ENCODE results near the gene ATG4A. TPM values are rescaled to one million over a fixed set of nuclear protein-coding genes. Genes with fewer than 3 reads are reported as not detected.

The ATG4A gene
- total RNA-seq, 2 donors from 2014 or later: 13.5 to 14.1 TPM

- Histone ChIP-seq H3K27me3 (no peaks in the 10 kb centered on the region), H3K4me1 (no peaks in the 10 kb centered on the region), H3K9me3 (no peaks in the 10 kb centered on the region), H3K36me3 (no peaks in the 10 kb centered on the region), H3K27ac (no peak overlapping the region), H3K4me3 (no peak overlapping the region)
- no peak for DNase-seq (ENCODE audit: low spot score)
- no peak for TF ChIP-seq CTCF (IDR thresholded peaks at IDR 0.05)
These were observed 18.8 kb upstream of the ATG4A start for GRCh38 chrX:108072746-108073145.

DNA sequence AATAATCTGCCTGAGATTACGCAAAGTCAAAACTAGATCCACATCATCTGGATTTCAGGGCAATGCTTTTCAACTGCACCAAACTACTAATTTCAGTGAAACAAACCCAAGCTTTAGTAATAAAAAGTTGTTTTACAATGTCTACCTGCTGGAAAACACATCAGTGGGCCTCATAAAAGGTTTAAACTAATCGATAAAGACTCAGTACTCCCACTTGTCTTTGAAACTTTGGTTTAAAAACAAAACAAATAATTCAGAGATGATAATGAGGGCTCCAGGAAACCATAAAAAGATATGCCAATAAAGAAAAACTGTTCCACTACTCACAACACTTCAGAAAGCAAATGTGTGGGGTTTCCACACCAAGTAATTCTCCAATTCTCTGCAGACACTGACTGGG lies 10.5 kb upstream of the ATG4A start:
- H3K9me3 ChIP-seq: no peaks in the 10 kb centered on the region
- H3K27me3 ChIP-seq: no peaks in the 10 kb centered on the region
- H3K36me3 ChIP-seq: no peaks in the 10 kb centered on the region
- no peak overlapping the region for H3K27ac ChIP-seq
- DNase-seq (ENCODE audit: low spot score): no peak
- no peak overlapping the region for H3K4me3 ChIP-seq
- H3K4me1 ChIP-seq: no peaks in the 10 kb centered on the region
- TF ChIP-seq CTCF (IDR thresholded peaks at IDR 0.05): no peak

GRCh38 chrX:108087792-108088191 lies 3.8 kb upstream of the ATG4A start:
- peaks cover 0 to 5% of the 10 kb centered on the region in 2 donors for H3K4me1 ChIP-seq
- H3K4me3 ChIP-seq: no peak overlapping the region
- H3K36me3 ChIP-seq: no peaks in the 10 kb centered on the region
- no peak overlapping the region for H3K27ac ChIP-seq
- no peak for DNase-seq (ENCODE audit: low spot score)
- no peak for TF ChIP-seq CTCF (IDR thresholded peaks at IDR 0.05)
- H3K9me3 ChIP-seq: no peaks in the 10 kb centered on the region
- no peaks in the 10 kb centered on the region for H3K27me3 ChIP-seq

- H3K27ac ChIP-seq: no peak overlapping the region
- no peaks in the 10 kb centered on the region for H3K36me3 ChIP-seq
- no peaks in the 10 kb centered on the region for H3K9me3 ChIP-seq
- no peak for TF ChIP-seq CTCF (IDR thresholded peaks at IDR 0.05)
- no peak for DNase-seq (ENCODE audit: low spot score)
- H3K27me3 ChIP-seq: no peaks in the 10 kb centered on the region
- peaks cover 0 to 5% of the 10 kb centered on the region in 2 donors for H3K4me1 ChIP-seq
- H3K4me3 ChIP-seq: no peak overlapping the region
These were observed 3.1 kb upstream of the ATG4A start for GRCh38 chrX:108088511-108088910.

DNA sequence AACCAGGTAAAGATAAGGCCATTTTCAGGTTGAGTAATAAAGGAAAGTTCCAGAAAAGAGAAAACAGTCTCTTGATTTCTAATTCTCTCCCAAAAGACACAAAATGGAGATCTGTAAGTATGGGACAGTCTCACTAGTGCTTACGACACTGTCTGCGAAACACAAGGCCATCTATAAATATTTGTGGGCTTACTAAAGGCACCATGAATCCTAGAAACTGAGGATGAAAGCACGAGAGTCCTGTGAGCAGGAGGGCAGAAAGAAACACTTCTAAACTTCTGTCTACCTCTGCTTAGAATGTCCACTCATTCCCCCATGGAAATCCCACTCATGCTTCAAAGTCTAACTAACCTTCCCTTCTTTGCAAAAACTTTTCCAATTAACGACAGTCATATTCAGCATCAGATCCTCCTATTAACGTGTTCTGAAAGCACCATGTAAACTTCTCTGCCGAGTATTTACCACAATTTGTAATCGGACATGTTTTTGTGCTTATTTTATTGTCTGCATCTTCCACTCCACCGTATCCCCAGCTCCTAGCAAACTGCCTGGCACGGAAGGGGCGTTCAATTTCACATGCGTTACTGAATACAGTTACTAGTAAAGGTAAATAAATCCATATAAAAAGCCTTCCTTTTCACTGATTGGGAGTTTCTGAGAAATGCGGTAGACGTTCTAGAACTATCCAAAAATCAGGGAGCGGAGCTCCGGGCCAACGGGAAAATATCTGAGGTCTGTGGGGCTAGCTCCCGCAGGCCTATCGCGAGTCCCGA lies 901 bp upstream of the ATG4A start:
- TF ChIP-seq CTCF (IDR thresholded peaks at IDR 0.05): no peak
- Histone ChIP-seq H3K4me1 (peaks cover 0 to 5% of the 10 kb centered on the region in 2 donors), H3K4me3 (peak overlapping the region; percentile 60 to 63), H3K36me3 (no peaks in the 10 kb centered on the region), H3K27me3 (no peaks in the 10 kb centered on the region), H3K27ac (peak overlapping the region; percentile 80 to 84), H3K9me3 (no peaks in the 10 kb centered on the region)
- no peak for DNase-seq (ENCODE audit: low spot score)

DNA sequence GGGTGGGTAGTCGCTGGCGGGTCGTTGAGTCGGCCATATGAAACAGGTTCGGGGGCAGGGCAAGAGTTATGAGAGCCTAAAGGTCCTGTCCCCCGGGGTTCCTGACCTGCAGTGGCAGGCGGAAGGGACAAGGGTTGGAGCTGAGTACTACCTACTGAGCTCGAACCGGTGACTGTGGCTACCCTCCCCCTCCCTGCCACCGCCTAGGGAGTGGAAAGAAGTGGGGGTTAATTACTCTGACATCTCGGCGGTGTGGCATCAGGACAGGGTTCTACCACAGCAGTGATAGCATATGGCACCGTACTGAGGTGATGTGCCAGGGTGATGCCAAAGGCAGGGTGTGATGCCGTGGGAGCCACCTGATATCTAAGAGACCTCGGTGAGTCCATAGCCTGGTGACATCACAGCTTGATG lies 307 bp downstream of the ATG4A start:
- peak overlapping the region; percentile 60 to 63 for H3K4me3 ChIP-seq
- no peaks in the 10 kb centered on the region for H3K9me3 ChIP-seq
- no peak for TF ChIP-seq CTCF (IDR thresholded peaks at IDR 0.05)
- peak overlapping the region; percentile 80 for H3K27ac ChIP-seq
- H3K36me3 ChIP-seq: no peaks in the 10 kb centered on the region
- H3K27me3 ChIP-seq: no peaks in the 10 kb centered on the region
- DNase-seq (ENCODE audit: low spot score): no peak
- H3K4me1 ChIP-seq: peaks cover 0 to 5% of the 10 kb centered on the region in 2 donors

Data from right atrium auricular region (tissue), 2 donors.